GM15510 (cell line): ENCODE results near the gene OR51G2.
"Not testable (repeated sequence)": the region's sequence is repeated elsewhere in the genome, so short reads cannot be mapped to it uniquely, and the experiment has no call there.

ENCODE experiments used
- POLR2A ChIP-seq: IDR thresholded peaks from 3 replicates; pipeline ENCODE4 v1.6.1; 2011; ENCODE audit warnings: borderline replicate concordance; ENCODE audit not compliant: insufficient read length; ENCODE audit errors: extremely low read depth

The OR51G2 gene, protein sequence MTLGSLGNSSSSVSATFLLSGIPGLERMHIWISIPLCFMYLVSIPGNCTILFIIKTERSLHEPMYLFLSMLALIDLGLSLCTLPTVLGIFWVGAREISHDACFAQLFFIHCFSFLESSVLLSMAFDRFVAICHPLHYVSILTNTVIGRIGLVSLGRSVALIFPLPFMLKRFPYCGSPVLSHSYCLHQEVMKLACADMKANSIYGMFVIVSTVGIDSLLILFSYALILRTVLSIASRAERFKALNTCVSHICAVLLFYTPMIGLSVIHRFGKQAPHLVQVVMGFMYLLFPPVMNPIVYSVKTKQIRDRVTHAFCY

DNA sequence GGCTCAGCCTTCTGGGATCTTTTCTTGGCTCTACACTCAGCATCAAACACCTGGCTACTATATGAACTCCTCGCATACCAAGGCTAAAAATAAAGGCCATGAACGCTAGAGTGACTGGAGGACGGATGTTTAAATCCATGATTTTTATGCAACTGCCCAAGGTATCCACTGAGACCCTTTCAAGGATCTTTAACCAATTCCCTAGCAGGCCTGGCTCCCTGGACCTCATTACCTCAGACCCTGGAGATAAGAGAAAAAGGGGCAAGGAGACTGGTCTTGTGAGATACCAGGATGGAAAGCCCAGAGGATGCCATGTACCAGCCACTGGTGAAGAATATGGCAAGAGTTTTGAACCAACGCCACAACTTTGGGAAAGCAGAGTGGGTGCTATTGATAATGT lies at the start of gene OR51G2:
OR51G2 (minus strand) TSS at position 101 of the 400 bp plus-strand sequence. CDS start 3,687 bp downstream, outside the sequence.
- TF ChIP-seq POLR2A: no peak

DNA sequence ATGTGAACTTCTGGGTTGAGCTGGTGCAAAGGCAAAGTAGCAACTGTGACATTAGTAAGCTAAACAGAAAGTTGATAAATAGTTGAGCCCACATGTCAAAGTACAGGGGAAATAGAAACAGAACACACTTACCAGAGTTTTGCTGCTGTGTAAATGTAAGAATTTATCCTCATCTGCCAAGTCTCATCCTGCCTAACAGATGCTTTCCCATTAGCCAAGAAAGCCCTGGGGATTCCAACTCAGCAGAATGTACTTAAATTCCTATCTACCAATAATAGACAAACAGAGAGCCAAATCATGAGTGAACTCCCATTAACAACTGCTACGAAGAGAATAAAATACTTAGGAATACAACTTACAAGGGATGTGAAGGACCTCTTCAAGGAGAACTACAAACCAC lies 43.7 kb upstream of the OR51G2 start:
- TF ChIP-seq POLR2A: no peak

DNA sequence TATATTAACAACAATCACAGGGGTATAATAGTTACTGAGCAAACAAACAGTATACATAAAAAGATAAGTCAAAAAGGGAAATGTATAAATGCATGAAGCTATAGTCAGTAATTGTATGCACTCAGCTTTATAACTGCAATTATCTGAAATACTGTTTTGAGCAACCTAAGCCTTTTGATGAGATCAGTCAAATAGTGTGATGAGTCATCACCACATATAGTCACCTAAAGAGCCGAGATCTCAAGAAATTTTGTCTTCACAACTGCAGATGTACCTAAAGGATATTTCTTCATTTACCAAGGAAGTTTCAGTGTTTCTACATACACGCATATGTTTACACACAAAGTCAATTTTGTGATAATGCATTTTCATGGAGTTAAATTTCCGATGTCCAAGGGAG lies 41.7 kb upstream of the OR51G2 start:
- no peak for TF ChIP-seq POLR2A

DNA sequence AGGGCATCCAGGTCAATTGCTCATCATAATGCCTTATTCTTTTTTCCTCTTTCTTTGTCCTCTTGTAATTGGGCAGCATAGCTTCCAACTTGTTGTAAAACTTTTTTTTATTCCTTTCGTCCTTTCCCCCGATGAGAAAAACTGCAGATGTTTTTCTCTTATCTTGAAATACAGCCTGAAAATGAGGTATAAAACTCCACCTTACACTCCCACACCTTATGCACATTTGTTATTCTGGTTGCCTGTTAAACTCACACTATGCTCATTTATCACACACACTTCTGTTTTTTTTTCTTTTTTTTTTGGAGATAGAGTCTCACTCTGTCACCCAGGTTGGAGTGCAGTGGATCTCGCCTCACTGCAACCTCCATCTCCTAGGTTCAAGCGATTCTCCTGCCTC lies 38.2 kb upstream of the OR51G2 start:
- no peak for TF ChIP-seq POLR2A

DNA sequence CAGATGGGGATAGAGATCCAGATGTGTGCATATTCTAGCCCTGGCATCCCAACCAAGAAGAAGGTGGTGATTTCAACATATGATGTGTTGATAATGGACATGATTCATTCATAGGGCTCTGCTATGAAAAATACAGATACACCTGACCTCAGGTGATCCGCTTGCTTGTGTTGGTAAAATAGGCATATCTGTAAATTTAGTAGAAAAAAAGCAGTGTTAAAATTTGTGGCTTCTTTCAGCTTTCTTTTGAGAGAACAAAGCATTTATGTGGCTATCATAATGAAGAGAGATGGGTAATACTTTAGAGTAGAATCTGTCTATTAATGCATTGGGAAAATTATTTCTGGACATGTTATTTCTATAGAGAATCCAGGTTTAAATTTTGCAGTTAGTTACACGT lies 36.5 kb upstream of the OR51G2 start, which contains the start of gene OR51A2:
OR51A2 (minus strand) TSS at position 101 of the 400 bp plus-strand sequence; CDS start at position 101, 0 bp downstream.
- TF ChIP-seq POLR2A: not testable (repeated sequence)

DNA sequence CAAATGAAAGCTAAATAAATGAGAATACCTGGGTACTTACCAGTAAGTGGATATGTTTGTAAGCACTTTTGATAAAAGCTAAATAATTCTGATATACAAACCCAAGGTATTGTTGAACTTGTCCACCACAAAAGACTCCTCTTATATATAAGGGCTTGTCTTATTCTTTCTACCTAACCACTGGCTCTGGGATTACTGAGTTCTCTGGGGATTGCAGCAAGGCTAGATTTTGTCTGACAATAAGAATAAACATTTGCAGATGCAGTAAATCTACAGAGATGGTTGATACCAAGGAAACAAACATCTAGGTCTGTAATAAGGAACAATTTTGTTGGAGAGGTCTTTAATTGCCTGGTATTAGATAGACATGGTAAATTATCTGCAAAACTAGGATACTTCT lies 28.4 kb upstream of the OR51G2 start, which contains the start of gene OR51A4:
OR51A4 (minus strand) TSS at position 101 of the 400 bp plus-strand sequence. CDS start 505 bp downstream, outside the sequence.
- no peak for TF ChIP-seq POLR2A

DNA sequence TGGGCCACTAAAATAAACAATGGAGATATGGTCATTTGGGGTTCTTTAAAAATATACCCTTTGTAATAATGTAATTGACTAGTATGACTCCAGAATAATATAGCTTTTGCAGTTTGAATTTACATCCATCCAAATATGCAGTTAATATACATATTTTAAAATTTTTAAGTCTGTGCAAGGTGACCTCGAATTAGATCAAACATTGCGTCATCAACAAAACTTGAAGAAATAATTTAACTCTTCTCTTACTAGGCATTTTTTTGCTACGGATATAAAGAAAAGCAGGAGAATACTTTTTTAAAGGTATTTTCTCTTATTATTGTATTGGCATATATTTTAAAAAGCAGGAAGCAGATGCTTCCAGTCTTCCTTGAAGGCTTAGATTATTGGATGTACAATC lies 17.6 kb upstream of the OR51G2 start:
- no peak for TF ChIP-seq POLR2A

DNA sequence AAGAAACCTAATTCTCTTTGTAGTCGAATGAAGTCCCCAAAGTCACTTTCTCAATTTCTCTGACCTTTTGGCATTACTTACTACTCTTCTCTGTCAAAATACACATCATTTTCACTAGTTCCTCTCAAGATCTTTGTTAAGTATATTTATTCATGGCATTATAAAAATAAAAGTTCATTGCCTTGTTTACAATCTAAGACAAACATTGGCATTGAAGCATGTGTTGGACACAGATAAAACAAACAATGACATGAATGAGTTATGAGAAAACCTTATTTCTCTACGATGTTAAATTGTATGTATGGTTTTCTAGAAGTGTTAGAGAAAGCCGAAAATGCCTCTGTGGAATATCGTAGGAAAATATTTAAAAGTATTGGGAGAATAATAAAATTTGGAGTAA lies 13.6 kb upstream of the OR51G2 start:
- no peak for TF ChIP-seq POLR2A

DNA sequence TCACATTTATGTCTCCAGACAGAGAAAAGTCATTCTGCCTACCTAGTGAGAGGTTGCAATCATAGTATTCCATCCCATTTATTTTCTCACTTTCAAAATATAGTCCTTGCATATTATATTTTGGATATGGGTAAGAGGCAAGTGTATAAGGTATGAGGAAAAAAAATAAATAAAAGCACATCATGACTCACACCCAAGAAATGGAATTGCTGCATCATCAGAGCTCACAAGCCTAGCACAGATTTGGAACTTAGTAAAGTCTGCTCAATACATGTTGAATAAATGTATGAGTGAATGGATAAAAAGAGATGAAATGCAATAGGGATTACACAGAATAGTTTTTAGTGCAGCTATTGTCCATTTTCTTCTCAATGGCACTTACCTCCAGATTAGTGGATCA lies 7.5 kb upstream of the OR51G2 start:
- TF ChIP-seq POLR2A: no peak

DNA sequence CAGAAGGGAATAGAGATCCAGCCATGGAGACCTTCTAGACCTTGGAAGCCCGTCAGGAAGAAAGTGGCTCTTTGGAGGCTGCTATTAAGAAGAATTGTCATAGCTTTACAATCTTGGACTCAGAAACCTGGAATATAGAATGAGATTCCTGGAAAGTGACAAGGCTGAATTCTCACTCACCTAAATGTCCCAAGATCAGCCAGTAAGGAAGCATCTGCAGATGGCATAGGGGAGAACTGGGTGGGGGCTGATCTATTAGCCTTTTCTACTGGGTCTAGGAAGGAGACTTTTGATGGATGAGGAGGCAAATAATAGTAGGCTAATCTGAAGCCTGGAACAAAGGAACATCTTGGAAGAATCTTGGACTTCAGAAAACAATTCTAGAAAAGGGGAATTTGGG lies 5.1 kb upstream of the OR51G2 start, which contains the start of gene OR51G1:
OR51G1 (minus strand) TSS at position 101 of the 400 bp plus-strand sequence; CDS start at position 101, 0 bp downstream.
- no peak for TF ChIP-seq POLR2A

DNA sequence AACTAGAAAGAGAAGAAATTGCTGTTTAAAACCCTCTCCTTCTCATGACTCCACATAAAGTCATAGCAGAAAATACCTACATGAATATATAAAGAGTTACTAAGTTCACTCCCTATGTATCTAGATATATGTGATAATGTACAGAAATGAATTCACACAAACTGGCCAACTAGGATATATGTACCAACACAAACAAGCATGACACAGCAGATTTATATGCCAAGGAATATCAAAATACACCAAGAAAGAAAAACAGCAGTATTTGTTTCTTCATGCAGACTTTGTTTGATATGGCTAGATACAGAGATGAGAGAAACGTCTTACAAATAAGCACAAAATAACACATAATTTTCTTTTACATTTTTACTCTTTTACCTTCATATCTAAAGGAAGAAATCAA lies 3.2 kb upstream of the OR51G2 start:
- no peak for TF ChIP-seq POLR2A

DNA sequence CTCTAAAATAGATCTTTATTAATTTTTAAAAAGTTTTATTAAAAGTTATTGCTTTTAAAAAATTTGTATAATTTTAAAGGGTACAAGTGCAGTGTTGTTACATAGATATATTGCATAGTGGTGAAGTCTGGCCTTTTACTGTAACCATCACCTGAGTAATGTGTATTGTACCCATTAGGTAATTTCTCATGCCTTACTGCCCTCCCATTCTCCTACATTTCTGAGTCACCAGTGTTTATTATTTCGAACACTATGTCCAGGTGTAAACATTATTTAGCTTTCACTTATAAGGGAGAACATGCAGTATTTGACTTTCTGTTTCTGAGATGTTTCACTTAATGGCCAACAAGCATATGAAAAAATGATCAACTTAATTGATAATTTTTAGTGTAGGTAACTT lies 2.6 kb upstream of the OR51G2 start:
- TF ChIP-seq POLR2A: no peak

DNA sequence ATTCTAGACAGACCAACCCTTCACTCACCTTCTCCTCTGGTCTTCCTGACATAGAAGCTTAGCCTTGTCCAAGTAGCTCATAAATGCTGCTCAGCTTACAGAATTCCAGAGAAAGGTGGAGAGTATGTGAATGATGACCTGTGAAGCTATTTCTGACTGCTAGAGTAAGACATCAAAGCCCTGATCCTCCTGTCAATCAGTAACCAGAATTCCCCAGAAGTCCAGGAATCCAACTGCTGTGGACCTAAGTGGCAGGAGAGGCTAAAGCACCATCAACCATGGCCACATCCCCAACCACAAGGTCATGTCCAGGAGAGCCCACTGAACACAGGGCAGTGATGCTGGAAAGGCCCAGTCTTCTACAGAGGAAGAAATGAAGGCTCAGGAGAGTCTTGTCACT lies 2.6 kb downstream of the OR51G2 start:
- no peak for TF ChIP-seq POLR2A

DNA sequence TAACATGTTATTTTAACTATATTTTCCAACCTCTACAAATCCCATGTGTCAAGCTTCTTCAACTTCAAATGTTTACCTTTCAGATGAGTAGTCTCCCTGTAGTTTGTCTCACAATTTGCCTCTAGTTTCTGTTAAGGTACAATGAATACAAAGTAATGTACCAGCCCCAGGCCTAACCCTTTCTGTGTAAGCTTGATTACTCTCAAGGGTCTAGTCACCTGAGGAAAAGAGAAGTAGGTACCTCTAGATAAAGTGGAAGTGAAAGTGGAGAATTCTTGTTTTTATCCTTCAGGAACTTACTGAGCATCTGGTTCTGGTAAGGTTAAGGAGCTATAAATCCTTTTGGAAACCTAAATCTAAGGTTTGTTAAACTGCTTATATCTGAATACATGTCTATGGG lies 15.7 kb downstream of the OR51G2 start, which contains the start of gene OR51A7:
OR51A7 (plus strand) TSS at position 300 of the 400 bp plus-strand sequence. CDS start 3,587 bp downstream, outside the sequence.
- no peak for TF ChIP-seq POLR2A

DNA sequence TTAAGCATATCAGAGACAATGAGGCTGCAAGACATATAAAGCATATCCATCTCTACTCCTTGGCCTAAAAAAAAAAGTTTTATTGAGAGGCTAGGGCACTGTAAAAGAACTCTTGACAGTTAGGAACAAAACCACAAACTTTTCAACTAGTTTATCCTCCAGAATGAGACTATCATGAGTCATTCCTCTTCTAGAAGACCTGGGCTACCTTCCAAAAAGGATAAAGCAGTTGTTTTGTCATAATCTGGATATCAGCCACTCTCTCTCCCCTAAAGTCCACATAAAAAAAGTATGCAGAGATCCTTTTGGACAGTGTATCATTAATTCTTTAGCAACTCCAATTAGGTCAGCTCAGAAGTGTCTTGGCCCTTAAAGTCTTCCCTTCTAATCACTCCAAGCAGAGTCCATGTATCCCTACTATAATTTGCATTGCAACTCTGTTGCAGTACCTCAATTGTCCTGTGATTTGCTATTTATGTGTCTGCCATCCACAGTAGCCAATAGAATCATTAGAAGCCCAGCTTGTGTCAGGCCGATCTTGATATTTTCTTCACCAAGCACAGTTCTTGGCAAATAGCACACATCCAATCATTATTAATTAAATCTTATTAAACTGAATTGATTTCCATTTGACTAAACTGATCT lies 27.0 kb downstream of the OR51G2 start:
- TF ChIP-seq POLR2A: no peak

DNA sequence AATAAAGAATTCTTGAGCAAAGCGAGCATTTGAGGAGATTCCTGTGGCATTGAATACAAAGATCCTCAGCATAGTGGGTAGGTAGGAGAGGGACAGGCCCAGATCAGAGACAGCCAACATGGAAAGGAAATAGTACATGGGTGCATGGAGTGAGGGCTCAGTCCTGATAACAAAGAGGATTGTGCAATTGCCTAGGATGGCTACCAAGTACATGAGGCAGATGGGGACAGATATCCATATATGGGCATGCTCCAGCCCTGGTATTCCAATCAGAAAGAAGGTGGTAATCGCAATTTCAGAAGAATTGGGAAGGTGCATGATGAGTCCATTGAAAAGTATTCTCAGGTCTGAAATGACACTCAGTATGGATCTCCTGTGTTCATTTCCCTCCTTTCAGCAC lies 28.9 kb downstream of the OR51G2 start:
- TF ChIP-seq POLR2A: no peak
